ENCODE data around the gene MIEF2.
A peak's percentile ranks its signal among the peaks of the same experiment; 100 is the strongest.

Gene MIEF2

GRCh38 chr17:18235743-18236256 is 24.7 kb upstream of the MIEF2 start:
- no peak for FAIRE-seq
- DNase-seq (ENCODE audit: low spot score), result no peak

DNA sequence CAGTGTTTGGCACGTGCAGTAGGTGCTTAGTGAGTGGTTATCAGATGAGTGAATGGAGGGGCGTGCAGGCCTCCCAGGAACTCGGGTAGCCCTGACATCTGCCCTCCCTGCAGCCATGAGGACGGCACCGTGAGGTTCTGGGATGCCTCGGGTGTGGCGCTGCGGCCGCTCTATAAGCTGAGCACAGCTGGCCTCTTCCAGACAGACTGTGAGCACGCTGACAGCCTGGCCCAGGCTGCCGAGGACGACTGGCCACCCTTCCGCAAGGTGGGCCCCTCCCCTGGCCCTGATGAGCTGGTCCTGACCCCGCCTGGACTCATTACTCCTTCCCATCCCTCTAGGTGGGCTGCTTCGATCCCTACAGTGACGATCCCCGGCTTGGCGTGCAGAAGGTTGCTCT is 24.0 kb upstream of the MIEF2 start:
- DNase-seq (ENCODE audit: low spot score) (no peak), FAIRE-seq (no peak)

DNA sequence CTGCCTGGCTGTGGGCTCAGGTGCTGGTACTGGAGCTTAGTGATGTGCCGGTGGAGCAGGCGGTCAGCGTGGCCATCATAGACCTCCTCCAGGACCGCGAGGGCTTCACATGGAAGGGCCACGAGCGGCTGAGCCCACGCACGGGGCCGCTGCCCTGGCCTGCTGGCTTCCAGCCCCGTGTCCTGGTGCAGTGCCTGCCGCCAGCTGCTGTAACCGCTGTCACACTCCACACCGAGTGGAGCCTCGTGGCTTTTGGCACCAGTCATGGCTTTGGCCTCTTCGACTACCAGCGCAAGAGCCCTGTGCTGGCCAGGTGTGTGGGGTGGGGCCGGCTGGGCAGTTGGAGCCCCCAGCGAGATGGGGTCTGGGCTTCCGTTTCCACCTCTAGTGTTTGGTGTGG is 23.0 kb upstream of the MIEF2 start:
- DNase-seq (ENCODE audit: low spot score) (no peak), FAIRE-seq (no peak)

DNA sequence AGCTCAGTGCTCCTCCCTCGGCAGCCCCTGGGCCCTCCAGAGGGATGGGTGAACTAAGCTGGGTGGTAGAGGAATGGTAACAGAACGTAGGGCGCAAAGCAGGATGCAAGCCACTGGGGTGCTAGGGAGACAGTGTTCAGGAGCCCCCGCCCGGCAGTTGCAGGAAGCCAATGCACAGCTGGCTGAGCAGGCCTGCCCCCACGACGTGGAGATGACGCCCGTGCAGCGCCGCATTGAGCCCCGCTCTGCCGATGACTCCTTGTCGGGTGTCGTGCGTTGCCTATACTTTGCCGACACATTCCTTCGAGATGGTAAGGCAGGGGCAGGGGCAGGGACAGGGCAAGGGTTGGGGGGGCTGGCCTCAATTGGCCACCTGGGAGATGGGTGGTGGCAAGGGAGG is 22.2 kb upstream of the MIEF2 start:
- DNase-seq (ENCODE audit: low spot score) (no peak), FAIRE-seq (no peak)

- DNase-seq (ENCODE audit: low spot score) (no peak), FAIRE-seq (no peak)
Measured at GRCh38 chr17:18240449-18240848, 20.0 kb upstream of the MIEF2 start.

DNA sequence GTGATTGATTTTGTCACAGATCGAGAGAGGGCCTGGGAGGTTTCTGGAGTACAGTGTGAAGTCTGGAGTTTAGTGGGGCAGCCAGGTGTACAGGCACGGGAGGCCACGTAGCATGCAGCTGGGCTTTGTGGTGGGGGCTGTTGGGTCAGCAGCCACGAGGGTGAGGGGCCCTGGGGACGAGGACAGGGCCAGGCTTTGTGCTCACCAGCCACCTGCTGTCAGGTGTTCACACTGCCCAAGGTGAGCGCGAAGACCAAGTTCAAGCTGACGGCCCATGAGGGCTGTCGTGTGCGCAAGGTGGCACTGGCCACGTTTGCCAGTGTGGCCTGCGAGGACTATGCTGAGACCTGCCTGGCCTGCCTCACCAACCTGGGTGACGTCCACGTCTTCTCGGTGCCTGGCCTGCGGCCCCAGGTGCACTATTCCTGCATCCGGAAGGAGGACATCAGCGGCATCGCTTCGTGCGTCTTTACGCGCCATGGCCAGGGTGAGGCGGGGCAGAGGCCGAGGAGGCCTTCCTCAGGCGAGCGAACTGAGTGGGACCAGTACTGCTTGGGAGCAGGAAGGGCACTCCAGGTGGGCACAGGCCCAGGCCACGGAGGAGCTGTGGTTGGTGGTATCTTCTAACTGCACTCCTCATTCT is 19.1 kb upstream of the MIEF2 start:
- no peak for DNase-seq (ENCODE audit: low spot score)
- FAIRE-seq, result no peak

- no peak for FAIRE-seq
- no peak for DNase-seq (ENCODE audit: low spot score)
Measured at GRCh38 chr17:18245038-18245776, 15.3 kb upstream of the MIEF2 start.

DNA sequence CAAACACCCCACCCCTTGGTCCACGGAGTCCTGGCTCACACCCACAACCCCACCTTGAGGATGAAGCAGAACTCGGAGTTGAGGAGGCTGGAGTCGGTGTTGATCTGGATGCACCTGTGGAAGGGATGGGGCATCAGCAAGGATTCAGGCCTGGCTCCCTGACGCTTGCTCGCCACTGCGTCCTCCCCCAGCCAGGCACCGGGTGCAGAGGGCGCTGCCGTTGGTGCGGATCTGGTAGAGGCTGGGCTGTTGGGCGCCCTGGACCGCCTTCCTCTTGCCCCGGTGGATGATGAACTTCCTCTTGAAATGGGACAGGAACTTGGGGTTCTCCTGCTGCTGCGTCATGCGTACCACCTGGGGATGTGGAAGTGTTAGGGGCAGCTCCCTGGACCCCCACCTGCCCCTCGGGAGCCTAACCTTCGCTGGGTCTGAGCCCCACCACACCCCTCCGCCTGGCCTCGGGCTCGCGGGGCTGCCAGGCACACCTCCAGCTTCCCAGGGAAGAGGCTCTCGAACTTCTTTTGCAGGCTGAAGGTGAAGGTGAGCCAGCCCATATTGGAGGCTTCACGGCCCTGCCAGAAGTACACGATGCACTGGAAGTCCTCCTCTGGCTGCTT is 14.2 kb upstream of the MIEF2 start:
- FAIRE-seq, result no peak

DNA sequence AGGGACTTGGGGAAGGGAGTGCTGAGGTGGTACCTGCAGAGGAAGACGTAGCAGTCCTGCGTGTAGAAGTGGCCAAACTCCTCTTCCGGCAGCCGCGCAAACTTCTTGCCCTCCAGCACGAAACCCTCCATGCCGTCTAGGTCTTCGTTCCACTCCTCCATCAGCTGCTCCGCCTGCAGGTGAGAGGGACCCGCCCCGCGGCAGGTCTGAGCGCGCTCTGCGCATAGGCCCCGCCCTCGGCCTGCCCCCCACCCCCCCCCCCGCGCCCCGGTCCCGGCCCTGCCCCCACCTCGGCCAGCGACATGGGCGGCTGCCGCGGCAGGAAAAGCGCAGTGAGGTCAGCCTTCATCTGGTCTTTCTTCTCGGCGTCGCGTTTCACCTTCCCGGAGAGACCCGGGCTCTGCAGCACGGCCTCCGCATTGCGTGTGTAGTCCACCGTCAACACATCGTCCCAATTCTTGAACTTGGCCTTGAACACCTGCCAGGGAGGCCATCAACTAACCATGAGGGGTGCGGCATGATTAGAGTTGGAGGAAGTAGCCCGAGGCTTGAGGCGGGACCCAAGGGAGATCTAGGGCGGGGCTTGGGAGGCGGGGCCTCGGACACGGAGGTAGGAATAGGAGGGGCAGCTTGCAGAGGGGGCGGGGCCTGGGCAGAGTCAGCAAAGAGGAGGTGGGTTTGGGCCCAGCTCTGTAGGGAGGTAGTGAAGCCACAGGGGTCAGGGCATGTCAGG is 13.4 kb upstream of the MIEF2 start:
- DNase-seq (ENCODE audit: low spot score) (no peak), FAIRE-seq (no peak)

More for the DNA sequence above, 14.2 kb upstream of the MIEF2 start:
- DNase-seq (ENCODE audit: low spot score), result no peak

- no peak for FAIRE-seq
- DNase-seq (ENCODE audit: low spot score), result no peak
Measured at GRCh38 chr17:18247613-18248001, 12.9 kb upstream of the MIEF2 start.

DNA sequence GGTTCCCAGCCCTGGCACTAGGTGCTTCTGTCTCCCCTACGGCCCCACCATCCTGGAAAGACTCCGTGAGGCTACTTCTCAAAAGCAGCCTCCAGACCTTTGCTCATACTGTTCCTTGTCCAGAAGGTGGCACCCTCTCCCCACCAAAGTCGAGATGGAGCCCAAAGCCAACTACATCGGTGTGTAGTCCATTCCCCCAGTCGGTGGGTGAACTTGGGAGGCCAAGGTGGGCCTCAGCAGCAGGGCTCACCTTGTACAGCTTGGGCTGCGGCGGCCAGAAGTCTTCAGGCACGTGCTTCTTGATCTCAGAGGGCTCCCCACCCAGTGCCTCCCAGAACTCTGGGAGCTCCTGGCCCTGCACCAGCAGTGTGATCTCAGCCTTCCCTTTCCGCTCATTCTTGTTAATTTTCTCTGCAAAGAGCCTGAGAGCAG is 12.1 kb upstream of the MIEF2 start:
- no peak for FAIRE-seq

GRCh38 chr17:18248811-18249210 is 11.7 kb upstream of the MIEF2 start:
- FAIRE-seq (no peak), DNase-seq (ENCODE audit: low spot score) (no peak)

More for the DNA sequence above, 12.1 kb upstream of the MIEF2 start:
- DNase-seq (ENCODE audit: low spot score), result peak; percentile 44

DNA sequence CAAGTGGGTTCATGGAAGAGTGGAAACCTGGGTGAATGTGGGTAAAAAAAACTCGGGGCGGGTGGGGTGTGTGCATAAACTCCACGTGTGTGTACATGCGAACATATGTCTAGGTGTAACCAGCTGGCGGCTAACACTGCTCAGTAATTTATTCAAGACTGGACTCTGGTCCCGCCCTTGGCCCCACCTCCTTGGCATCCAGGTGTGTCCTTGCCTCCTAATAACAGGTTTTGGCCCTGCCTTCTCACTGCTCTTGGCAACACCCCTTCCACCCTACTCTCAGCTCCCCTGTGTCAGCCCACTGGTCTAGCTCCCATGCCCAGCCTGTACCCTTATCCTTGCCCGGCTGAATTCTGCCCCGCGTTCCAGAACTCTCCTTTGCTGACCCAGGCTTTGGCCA is 10.2 kb upstream of the MIEF2 start:
- no peak for FAIRE-seq
- DNase-seq (ENCODE audit: low spot score), result no peak

DNA sequence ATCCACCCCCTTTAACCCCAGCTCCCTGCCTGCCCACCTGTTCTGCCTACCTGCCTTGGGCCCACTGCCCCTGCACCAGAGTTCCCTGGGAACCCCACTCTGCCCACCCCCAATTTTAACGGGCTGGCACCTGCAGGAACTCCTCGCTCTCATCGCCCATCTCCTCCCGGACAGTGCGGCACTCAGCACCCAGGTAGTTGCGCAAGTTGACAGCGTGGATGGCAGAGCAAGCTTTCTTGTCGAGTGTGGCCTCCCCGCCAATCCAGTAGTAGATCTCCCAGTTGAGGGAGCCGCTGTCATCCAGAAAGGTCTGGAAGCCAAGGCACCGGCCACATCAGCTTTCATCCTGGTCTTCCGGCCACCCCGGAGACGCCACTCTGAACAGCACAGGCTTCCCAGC is 9.8 kb upstream of the MIEF2 start:
- DNase-seq (ENCODE audit: low spot score), result no peak
- FAIRE-seq, result no peak

- DNase-seq (ENCODE audit: low spot score) (no peak), FAIRE-seq (no peak)
Measured at GRCh38 chr17:18251204-18251603, 9.3 kb upstream of the MIEF2 start.

DNA sequence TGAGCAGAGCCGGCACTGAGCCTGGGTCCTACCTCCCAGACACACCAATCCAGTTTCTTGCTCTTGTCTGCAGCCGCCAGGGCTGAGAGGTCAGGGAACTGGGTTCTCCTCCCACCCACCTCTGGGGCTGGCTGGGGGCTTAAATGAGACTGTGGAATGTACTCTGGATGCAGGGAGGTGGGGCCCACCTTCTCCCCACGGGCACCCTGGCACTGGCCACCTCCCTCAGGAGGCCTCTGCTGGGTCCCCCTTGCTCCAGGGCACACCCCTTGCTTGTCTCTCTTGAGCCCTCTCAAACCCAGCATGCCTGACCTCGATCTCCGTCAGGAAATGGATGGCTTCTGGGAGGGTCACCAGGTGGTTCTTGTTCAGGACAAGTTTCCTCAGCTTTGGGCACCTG is 8.3 kb upstream of the MIEF2 start:
- FAIRE-seq (no peak), DNase-seq (ENCODE audit: low spot score) (no peak)

DNA sequence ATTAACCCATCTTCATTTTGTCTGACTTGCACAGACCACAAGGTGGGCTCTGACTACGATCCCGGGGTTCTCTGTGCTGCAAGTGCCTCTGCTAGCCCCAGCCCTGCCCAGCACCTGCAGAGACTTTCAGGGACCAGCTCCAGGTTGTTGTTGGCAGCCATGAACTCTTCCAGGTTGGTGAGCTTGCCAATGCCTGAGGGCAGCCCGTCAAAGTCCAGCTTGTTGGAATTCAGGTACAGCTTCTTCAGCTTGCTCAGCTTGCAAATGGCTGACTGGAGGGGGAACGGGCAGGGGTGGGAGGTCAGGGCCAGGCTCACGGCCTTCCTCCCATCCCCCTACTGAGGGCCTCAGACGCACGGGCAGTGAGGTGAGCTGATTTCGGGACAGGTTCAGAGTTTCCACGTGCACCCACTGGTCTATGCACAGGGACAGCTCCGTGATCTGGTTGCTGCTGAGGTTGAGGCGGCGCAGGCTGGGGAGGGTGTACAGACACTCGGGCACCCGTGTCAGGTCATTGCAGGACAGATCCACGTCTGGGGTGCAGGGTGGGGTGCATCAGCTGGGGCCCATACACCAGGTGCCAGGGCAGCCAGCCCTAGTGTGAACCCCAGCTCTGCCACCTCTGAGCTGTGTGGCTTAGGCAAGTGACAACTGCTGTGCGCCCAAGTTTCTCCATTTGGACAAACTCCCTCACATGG is 7.1 kb upstream of the MIEF2 start:
- FAIRE-seq, result no peak
- DNase-seq (ENCODE audit: low spot score), result no peak

DNA sequence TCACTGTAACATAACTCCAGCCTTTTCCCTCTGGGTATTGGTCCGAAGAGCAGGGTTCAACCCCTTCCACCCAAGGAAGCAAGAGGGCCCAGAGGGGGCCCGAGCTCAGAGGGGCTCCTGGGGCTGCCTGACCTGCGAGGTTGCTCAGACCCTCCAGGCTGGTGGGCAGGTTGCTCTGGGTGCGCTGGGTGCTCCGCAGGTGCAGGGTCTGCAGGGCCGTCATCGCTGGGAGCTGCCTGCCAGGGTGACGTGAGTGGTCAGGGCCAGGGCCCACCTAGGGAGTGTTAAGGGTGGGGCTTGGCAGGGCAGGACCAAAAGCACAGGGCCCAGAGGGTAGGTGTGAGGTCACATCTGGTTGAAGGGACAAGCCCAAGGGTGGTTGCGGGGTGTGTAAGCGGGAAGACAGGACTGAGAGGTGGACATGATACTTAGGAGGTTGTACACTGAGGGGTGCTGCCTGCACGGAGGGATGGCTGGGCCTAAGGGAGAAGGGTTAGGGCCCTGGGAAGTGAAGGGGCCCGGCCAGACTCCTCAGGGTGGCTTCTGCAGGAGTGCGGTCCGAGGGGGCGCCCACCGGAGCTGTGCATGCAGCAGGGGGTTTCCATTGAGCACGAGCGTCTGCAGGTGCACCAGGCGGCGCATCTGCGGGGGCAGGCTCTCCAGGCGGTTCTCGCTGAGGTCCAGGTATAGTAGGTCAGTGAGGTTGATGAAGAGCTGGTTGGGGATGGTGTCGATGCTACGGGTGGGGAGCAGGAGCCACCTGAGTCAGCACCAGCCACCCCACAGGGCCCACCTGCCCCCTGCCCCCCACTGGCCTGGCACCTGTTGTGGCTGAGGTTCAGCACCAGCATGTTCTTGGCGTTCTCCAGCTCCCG is 6.3 kb upstream of the MIEF2 start:
- FAIRE-seq, result no peak
- no peak for DNase-seq (ENCODE audit: low spot score)

GRCh38 chr17:18254888-18255649 is 5.4 kb upstream of the MIEF2 start:
- FAIRE-seq (no peak), DNase-seq (ENCODE audit: low spot score) (no peak)

DNA sequence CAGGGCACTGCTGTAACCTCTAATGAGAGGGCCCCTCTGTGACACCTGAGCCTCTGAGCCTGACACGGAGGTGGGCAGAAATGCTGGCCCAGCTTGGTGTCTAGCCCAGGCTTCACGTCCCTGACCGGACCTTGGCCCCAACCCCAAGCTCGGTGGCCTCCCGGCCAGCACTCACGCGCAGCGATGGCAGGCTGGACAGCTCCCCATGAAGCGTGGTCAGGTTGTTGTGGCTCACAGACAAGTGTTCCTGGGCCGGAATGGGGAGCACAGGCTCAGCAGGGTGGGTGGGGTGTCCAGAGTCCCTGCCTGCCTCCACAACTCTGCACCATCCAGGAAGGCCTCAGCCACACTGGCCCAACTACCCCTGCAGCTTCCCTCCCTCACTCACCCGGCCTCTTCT is 4.1 kb upstream of the MIEF2 start:
- DNase-seq (ENCODE audit: low spot score) (no peak), FAIRE-seq (no peak)

Measured in RCC 7860 (cell line).